GM21737 (cell line): Measurements from ENCODE around the gene ADIRF.

ENCODE experiments used
- ATAC-seq: cut with Tn5 transposase; IDR thresholded peaks from one replicate; pipeline ENCODE4 v1.9.1; 2021; ENCODE audit warnings: mild to moderate bottlenecking, moderate library complexity; ENCODE audit not compliant: unreplicated experiment

Gene ADIRF

DNA sequence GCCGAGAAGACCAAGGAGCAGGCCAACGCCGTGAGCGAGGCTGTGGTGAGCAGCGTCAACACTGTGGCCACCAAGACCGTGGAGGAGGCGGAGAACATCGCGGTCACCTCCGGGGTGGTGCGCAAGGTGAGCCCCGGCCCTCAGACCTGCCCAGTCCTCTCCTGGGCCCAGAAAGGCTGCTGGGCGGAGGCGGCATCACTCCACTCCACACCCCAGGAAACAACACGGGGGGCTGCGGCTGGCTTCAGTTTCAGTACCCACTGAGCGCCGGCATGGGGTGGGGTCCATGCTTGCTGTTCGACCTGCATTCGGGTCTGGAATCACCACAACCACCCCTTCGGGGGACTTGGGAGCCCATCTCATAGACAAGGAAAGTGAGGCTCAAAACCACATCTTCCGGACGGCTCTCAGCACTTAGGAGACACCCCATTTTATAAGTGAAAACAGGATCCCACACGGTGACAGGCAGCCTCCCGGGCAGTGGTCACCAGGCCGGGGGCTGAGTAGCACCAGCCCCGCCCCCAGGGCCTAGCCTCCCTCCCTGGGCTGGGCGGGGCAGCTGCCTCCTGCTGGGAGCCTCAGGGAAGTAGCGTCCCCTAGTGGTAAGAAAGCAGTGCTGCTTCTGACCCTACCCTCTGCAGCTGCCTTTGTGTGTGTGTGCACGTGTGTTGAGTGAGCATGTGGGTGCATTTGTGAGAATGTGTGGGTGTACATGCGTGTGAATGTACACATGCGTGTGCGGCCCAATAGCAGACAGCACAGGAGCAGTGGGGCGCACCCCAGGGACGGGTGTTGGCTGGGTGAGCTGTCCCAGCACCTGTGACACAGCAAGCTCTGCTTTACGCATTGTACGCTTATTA, 8.0 kb upstream of the ADIRF start:
- no peak for ATAC-seq

DNA sequence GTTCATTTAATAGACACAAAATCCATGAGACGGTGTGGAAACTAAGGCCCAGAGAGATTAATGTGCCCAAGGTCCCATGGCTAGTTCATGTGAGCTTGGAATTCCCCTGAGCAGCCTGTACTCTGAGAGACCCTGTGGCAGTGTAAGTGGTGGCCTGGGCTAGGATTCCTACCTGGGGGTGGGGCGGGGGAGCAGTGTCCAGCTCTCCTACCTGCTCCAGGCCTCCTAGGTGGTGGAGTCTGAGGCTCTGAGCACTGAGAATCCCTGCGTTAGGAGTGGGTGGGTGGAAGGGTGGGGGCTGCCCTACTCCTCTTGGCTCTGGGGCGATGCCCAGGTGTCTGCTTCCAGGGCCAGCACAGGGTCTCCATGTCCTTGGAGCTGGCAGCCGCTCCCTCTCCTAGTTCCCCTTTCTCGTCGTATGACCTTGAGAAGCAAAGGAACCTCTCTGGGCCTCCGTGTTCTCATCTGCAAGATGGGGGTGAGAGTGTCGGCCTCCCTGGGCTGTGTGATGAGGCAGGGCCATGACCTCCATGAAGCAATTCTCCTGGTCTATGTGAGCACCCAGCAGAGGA, 7.3 kb upstream of the ADIRF start:
- no peak for ATAC-seq

DNA sequence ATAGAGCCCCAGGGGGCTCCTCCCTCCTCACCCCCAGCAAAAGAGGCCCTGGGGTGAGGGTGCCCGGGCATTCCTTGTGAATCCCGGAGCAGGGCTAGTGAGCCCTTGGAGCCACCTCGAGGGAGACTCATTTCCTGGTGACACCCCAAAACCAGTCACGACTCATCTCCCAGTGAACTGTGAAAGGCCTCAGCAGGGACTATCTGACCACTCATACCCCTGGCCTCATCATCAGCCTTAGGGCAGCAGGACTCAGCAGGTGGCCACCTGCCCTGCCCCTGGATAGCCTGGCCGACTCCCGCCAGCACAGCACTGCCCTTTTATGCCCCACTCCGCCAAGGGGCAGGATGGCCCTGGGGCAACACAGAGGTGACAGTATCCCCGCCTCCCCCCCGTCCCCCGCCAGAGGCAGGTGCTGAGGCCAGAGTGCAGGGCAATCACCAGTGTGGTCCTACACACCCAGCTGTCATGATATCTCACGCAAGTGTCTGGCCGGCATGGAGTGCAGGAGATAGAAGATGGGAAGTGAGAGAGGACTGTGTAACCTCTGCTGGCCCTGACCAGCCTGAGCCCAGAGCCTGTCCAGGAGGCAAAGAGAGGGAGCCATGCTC, 6.7 kb upstream of the ADIRF start:
- ATAC-seq = no peak

DNA sequence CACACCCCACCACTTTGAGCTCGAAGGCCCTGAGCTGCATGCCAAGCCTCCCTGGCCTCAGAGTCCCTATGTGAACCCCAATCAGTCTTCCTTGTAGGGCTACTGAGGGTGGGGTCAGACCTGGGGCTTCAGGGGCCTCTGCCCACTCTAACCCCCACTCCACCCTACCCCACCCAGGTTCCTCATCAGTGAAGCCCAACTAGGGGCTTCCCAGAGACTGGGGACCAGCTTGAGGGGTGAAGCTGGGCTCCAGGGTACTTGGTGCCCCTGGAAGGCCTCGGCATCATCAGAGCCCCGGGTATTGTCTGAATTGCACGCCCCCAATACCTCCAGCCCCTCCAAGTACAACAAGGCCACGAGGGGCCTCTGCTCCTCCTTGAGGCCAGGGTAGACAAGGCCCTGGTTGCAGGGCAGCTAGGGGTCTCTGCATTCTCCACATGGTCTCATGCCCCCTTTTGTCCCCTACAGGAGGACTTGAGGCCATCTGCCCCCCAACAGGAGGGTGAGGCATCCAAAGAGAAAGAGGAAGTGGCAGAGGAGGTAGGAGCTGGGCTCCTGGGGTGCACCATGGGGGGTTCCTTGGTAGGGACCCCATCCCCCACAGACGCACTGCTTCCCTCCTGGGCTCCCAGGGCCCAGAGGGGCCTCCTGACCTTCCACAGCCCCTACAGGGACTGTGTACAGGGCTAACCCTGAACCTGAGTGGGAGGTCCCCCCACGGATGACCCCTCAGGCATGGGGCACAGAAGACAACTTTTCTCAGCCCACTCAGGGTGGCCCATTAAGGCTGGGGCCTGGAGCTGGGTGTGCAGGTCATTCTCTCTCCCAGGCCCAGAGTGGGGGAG, 5.9 kb upstream of the ADIRF start:
- ATAC-seq = no peak

DNA sequence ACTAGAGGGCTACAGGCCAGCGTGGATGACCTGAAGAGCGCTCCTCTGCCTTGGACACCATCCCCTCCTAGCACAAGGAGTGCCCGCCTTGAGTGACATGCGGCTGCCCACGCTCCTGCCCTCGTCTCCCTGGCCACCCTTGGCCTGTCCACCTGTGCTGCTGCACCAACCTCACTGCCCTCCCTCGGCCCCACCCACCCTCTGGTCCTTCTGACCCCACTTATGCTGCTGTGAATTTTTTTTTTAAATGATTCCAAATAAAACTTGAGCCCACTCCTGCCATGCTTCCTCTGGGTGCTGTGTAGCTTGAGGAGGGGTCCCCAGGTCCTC, 5.3 kb upstream of the ADIRF start:
- no peak for ATAC-seq

DNA sequence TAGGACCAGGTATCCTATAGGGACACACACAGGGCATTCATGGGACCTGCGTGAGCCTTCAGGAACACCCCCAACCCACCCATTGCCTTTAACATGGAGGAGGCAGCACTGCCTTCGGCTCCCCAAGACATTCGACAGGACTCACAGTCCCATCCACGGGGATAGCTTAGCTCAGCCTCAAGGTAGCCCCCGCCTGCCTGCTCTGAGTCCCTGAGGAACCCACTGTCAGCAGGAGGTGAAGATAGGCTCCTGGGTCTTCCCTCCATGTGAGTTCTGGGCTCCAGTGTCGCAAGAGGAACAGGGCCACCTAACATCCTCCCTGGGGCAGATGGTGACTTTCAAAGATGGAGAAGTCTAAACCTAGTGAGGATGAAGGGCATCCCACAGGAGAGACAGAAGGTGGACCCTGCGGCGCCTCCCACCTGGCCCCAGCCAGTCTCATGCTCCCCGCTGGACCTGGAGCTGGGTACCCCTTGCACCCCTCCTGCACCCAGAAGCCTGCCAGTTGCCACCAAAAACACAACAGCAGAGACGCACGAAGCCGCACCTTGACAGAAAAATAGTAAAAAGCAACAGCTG, 4.9 kb upstream of the ADIRF start:
- no peak for ATAC-seq

DNA sequence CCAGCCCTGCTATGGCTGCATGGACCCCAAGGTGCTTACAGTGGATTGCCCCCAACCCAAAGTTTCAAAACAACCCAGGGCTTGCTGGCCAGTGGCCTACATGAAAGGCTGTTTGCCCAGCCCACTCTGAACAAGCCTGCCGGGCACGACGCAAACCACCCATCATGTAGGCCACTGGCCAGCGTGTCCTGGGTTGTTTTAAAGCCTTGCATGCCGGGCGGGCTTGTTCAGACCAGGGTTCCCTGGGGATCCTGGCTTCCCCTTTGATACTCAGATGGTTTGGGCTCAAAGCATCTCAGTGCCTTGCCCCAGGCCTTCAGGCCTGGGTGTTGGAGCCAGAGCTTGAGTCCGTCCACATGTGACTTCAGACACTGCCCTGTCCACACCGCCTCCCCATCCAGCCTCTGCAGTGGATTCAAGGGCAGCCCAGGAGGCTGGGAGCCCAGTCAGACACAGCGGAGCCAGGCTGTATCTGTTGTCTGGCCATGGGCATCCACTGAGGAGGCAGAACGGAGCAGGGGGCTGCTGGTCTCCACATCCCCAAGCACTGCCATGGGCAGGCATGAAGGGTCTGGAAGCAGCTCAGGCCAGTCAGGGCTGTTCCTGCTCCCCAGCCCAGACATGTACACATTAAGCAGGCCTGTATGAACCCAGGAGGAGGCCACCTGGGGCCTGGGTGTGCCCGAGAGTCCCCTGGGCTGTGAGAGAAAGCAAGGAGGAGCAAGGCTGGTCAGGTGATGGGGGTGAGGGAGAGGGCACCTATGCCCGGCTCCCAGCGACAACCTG, 4.0 kb upstream of the ADIRF start:
- ATAC-seq = no peak

DNA sequence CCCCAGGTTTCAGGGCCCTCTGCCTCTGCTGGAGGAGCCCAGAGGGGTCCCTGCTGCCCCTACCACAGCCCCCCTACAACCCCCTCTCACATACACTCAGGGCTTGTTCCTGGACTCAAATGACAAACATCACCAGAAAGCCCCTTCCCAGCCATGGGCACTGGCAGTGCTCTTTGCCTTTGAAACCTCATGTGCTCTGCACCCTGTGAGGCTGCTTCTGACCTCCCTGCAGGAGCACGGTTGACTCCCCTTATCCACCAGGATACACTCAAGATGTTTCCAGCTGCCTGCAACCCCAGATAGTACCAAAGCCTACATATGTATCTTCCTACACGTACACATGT, 3.5 kb upstream of the ADIRF start:
- ATAC-seq = no peak

DNA sequence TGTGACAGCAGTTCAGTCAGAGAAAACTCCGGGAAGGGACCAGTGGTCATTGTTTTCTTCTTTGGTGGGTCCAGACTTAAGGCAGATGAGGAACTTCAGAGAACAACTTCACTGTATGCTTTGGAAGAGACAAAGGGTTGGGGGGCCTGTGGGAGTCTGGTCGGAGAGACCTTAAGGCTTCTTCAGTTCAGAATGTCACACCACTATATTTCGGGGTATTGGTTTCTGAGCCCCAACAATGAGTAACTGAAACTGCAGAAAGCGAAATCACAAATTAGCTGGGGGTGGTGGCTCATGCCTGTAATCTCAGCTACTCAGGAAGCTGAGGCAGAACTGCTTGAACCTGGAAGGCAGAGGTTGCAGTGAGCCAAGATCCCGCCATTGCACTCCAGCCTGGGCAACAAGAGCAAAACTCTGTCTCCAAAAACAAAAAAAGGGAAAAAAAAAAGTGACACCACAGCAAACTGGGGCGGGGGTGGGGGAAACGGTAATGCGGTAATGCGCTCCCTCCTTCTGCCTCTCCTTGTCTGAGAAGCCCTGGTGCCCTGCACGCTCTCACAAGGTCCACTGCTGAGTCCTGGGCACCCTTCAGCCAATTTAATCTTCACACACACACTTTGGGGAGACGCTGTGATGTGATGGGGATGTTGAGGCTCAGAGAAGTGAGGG, 2.2 kb upstream of the ADIRF start:
- ATAC-seq = no peak

DNA sequence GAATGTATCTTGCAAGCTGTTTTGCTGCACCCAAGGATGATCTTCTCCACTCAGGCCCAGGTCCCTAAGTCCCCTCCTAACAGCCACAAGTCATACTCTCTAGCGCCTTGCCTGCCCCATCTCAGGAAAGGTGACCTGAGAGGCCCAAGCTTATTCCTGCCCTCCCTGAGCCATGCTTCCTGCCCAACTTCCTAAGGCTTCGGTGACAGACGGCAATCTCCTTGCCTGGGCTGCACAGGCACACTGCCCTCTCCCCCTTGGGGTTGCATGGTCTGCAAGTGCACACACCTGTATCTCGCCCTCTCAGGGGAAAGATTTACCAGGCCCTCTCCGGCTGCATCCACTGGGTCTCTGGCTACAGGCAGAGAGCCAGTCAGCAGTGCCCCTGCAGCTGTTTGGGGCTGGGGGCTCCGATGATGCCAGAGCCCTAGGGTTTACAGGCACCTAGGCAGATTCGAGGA, 771 bp upstream of the ADIRF start:
- ATAC-seq = no peak

DNA sequence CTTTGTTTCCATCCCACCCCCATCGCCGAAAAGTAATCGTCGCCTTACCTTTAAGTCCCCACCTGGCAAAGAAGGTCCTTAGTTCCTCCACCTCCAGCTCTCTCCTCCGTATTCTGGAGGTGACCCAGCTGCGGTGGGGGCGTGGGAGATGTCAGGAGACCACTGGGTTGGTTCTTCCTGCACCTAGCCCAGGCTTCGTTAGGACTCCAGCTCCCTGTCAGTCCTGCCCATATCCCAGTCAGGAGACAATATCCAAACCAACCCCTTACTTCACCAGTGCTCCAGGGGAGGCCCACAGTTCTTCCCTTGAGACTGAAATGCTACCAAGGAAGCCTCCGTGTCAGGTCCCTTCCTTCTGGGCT, 693 bp downstream of the ADIRF start:
- no peak for ATAC-seq

DNA sequence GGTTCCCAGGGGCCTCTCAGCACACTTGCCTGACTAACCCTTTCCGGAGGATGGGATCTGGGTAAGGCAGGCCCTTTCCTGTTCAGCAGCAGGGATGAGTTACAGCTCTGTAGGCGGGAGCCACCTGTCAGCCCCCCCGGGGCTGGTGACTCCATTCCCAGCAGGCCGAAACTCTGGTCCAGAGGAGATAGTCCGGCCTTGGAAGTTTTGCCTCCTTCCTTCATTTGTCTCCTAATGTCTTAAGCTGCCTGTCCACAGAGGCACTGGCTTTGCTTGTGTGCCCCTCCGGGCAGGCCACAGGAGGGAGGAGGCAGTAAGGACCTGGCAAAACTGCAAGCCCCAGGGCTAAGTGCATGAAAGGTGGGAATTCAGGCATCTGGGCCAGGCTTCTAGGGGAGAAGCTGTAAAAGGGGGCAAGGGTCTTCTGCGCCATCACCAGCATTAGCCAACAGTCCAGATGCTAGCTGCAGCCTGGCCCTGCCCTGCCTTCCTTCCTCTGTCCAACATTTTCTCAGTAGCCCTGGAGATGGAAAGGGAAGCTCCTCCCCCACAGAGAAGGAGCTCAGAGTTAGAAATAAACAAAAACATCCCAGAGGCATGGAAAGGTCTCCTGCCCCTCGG, 1.2 kb downstream of the ADIRF start:
- ATAC-seq = no peak

DNA sequence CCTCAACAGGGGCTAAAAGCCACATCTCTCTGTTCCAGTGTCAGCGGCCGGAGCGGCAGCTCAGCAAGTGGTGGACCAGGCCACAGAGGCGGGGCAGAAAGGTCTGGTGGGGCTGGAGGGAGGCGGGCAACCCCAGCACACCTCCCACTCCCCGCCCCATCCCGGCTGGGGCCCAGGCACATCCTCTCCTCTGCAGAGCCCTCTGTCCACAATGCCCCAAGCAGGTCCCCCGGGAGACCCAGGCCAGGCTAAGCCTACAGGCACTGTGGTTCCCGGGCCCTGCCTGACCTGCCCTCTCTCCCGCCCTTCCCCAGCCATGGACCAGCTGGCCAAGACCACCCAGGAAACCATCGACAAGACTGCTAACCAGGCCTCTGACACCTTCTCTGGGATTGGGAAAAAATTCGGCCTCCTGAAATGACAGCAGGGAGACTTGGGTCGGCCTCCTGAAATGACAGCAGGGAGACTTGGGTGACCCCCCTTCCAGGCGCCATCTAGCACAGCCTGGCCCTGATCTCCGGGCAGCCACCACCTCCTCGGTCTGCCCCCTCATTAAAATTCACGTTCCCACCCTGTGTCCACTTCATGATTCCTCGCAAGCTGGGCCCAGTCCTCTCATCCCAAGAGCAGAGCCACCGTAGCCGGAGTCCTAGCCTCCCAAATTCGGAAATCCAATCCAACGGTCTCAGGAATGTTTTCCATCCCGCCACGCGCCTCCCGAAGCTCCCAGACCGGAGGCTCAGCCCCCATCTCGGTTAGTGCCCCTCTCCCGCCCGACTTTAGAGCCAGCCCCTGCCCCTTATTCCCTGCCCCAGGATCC, 2.1 kb downstream of the ADIRF start:
- ATAC-seq = no peak

DNA sequence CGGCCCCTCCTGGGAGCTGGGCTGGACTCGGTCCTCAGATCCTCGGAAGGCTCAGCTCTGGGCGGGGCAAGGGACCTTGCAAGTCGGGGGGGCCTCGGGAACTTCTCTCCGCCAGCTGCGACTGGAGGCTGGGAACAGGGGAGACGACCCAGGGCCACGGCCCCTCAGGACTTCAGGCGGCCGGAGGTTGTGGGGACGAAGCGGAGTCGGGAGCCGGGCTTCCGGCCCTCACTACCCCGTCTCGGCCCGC, 2.6 kb downstream of the ADIRF start:
- ATAC-seq = no peak

DNA sequence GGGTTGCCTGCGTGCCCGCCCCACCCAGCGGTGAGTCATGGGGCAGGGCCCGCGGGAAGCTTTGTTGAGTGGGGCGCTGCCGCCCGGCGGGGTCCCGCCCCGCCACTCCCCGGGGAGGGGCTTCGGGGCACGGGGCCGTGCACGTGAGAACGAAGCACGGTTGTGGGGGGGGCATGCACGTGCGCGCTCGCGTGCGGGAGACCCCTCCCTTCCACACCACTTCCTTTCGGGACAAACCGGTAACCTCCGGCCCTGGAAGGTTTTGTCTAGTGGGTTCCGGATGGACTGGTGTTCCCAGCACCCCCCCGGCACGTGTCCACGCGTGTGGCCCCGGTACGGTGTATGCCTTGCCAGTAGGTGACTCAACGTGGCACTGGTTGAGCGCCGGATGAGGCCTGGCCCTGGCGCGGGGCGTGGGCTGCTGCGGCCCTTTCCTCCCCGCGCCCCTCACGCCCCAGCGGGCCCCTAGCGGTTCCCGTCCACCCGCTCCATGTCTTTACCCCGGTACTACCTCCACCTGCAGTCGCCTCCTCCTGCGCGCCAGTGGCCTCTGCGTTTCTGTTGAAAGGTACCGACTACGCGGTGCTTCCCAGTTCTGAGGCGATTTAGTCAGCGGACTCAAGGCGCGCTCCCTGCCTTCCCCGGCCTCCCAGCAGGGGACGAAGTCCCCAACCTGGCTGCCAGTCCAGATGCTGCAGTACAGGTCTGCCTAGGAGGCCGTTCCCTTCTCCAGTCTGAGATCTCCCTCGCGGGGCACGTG, 3.1 kb downstream of the ADIRF start:
- peak; percentile 76 for ATAC-seq

DNA sequence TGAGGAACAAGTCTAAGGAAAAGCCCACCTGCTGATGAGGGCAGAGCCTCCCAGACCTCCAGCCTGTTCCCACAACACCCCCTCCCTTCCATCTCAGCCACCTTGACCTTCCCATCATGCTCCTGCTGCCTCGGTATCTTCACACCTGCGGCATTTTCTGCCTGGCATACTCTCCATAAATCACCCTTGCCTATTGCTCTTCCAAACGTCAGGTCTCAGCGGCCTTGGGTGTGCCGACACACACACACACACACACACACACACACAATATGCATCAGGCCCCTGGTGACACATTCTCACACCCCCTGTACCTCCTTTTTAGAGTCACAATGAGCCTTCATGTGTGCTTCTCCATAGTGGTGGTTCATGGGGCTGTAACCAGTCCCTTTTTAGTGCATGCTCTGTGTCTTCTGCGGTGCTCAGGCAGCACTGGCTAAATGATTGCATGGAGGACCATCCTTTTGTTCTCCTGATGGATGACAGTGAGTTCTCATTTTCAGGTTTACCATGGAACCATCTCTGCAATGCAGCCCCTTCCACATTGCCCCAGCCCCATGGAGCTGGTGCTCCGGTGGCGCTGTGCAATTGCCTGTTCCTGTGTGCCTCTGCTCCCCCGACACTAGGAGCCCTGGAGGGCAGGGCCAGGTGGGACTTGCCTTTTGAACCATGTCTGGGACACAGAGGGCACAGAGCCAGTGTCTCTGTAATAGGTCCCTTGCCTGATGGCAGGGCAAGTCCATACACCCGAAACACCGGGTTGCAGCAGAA, 4.5 kb downstream of the ADIRF start:
- ATAC-seq = no peak

DNA sequence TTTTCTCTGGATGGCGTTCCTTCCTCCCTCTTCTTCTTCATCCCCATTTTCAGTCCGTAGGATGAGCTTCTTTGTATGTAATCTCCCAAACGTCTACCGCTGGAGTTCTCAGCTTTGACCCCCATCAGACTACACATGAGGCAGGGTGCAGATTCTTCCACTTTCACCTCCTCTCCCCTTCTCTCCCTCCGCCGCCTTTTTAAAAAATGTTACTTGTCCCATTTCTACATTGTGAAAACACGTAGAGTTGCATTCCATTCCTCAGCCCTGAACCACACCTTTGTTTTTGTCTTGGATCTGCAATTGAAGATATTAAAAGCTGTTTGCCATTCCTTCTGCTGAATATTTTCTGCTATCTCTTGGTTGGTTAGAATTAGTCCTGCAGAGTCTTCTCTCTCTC, 6.2 kb downstream of the ADIRF start:
- no peak for ATAC-seq
